ENCODE data around the gene CXADR.

GRCh38 chr21:17576080-17576835 lies 63.4 kb downstream of the CXADR start:
- TF ChIP-seq CTCF (IDR thresholded peaks at IDR 0.05) (no peak), POLR2A (IDR thresholded peaks at IDR 0.05) (no peak)
